Stimulated activated CD4-positive, alpha-beta T cell treated with anti-CD3 and anti-CD28 coated beads, TNF-alpha, amount 100 ng/mL, for 24 hours (primary cell): Measurements from ENCODE around the gene CLEC17A.

Experiments used
- DNase-seq, 3 experiments: peaks; one replicate each; pipeline ENCODE4 v3.0.0-alpha.2; 2020; ENCODE audit warnings: low read depth in 3 of 3

CLEC17A gene

GRCh38 chr19:14649020-14649419, 66.1 kb downstream of the CLEC17A start:
- DNase-seq = no peak

- no peak for DNase-seq
Observed at GRCh38 chr19:14650161-14650560, 67.3 kb downstream of the CLEC17A start.

DNA sequence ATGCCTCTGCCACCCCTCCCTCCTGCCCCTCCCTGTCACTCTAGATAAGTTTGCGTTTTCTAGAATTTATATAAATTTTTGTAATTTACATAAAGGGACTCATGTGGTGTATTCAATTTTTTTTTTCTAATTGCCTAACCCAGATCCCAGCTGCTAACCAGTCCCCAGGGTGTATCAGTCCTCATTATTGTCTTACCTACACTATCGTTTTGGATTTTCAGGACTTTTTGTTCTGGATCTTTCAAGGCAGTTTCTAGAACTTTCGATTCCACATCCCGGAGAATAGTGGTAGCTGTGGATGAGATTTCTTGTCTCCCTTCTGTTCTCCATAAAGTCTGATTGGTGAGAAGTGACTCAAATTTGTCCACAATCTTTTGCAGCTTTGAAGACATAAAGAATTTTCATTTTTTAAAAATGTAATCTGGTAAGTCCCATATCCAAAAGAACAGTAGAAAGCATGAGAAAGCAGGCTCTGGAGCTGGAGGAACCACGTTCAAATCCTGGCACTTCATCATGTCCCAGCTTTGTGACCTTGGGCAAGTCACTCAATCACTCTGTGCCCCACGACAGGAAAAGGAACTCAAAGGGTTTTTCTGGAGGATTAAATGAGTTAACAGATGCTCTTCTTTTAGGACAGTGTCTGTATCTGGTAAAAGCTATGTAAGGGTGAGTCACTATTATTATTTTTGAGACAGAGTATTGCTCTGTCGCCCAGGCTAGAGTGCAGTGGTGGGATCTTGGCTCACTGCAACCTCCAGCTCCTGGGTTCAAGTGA, 72.1 kb downstream of the CLEC17A start:
- no peak for DNase-seq

GRCh38 chr19:14655726-14656125, 72.8 kb downstream of the CLEC17A start:
- DNase-seq = no peak

GRCh38 chr19:14659874-14660489, 77.1 kb downstream of the CLEC17A start:
- no peak for DNase-seq

- DNase-seq = no peak
Observed at GRCh38 chr19:14661372-14661924, 78.6 kb downstream of the CLEC17A start.
